ENCODE measurements around the gene ZHX3.

Gene ZHX3

DNA sequence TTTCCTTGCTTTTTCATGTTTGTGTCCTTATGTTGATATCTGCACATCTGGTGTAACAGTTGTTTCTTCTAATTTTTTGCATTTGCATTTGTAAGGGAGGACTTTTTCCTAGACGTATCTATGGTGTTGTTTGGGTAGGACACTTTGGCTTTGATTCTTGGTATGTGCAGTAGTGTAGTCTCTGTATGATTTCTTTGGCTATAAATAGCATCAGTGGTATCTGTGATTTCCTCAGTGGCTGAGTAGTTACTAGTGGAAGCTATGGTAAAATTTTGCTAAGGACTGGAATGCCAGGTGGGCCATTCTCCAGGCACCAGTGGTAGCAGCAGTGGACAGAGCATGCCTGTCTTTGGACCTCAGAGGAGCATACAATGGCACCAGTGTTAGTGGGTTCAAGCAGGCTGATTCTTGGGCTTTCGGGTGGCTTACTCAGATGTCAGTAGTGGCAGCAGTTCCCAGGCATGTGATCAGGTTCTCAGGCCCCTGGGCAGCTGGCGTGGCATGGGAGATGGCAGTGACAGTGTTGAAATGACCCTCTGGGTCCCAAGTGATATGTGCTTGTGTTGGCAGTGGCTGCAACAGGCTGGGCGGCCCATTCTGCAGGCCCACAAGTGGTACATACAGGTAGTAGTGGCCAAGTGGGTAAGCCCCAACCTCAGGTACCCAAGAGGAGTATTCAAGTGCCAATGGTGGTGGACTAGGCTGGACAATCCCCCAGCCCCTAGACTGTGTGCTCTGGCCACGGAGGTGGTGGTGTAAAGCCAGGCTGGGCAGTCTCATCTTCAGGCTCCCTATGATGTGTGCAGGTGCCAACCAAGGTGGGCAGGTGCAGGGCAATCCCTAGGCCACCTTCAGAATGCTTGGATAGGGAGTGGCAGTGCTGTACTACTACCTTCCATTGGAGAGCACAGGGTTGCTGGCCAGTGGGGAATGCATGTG is 125.7 kb downstream of the ZHX3 start:
- DNase-seq (ENCODE audit: low read depth): no peak
- H3K4me3 ChIP-seq (ENCODE audit: low read length): no peak overlapping the region
- TF ChIP-seq, protein P1, sequence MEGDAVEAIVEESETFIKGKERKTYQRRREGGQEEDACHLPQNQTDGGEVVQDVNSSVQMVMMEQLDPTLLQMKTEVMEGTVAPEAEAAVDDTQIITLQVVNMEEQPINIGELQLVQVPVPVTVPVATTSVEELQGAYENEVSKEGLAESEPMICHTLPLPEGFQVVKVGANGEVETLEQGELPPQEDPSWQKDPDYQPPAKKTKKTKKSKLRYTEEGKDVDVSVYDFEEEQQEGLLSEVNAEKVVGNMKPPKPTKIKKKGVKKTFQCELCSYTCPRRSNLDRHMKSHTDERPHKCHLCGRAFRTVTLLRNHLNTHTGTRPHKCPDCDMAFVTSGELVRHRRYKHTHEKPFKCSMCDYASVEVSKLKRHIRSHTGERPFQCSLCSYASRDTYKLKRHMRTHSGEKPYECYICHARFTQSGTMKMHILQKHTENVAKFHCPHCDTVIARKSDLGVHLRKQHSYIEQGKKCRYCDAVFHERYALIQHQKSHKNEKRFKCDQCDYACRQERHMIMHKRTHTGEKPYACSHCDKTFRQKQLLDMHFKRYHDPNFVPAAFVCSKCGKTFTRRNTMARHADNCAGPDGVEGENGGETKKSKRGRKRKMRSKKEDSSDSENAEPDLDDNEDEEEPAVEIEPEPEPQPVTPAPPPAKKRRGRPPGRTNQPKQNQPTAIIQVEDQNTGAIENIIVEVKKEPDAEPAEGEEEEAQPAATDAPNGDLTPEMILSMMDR (IDR thresholded peaks at IDR 0.05; ENCODE audit: insufficient read depth, low read depth, low read length, missing control alignments): no peak

DNA sequence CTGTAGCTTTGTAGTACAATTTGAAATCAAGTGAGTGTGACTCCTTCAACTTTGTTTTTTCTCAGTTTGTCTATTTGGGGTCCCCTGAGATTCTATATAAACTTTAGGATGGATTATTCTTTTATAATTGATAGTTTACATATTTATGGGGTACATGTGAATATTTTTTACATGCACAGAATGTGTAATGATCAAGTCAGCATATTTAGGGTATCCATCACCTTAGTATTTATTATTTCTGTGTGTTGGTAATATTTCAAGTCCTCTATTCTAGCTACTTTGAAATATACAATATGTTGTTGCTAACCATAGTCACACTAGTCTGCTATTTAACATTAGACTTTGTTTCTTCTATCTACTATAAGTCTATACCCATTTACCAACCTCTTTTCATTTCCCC is 129.9 kb downstream of the ZHX3 start:
- DNase-seq (ENCODE audit: low read depth): no peak
- TF ChIP-seq, protein P1 (IDR thresholded peaks at IDR 0.05; ENCODE audit: insufficient read depth, low read depth, low read length, missing control alignments): no peak
- no peak overlapping the region for H3K4me3 ChIP-seq (ENCODE audit: low read length)

DNA sequence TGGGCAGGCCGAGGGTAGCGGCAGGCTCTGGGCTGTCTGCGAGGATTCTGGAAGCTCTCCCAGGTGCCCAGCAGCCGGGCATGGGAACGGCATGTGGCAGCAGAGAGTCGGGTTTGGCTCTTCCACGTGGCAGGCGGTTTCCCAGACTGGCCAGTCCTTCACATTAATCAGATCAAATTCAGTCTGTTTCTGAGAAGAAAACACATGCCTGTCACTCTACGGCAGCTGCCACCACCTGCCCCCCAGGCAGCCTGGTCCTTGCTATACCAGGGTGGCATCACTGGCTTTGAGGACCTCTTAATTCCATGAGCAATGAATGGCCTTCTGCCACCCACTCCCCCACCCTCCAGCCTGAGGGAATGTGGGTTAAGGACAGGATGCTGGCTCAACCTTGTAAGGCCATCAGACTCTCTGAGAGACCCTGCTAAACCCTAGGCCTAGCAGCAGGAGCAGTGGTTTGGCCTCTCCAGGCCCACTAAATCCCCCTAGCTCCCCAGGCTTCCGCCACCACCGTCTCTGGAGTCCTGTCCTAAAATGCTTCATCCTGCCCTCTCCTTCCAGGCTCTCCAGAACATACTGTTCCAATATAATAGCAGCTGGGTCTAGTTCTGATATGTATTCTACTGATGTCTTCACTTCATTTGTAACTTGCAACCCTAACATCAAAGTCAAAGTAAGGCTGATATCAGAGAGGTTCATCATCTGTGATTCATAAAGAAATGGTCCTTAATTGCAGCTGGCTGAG is 132.3 kb downstream of the ZHX3 start:
- TF ChIP-seq, protein P1 (IDR thresholded peaks at IDR 0.05; ENCODE audit: insufficient read depth, low read depth, low read length, missing control alignments): no peak
- no peak for DNase-seq (ENCODE audit: low read depth)
- no peak overlapping the region for H3K4me3 ChIP-seq (ENCODE audit: low read length)

DNA sequence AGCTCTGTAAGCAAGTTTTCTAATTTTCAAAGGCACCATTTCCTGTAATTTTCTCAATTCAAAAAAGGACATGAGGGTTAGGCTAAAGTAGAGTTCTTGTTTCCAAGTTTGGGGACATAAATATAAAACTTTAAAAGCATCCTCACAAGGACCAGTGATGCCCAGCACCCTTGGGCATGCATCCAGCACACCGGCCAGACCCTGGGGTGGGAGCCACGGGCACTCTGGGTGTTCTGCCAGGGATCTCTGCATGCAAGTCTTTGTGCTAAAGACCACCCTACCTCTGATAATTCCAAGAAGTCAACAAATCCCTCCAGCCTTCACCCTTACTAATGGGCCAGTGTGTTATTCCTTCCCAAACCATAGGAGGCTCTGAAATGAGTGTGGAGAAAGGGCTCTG is 133.7 kb downstream of the ZHX3 start:
- H3K4me3 ChIP-seq (ENCODE audit: low read length): no peak overlapping the region
- TF ChIP-seq, protein P1 (IDR thresholded peaks at IDR 0.05; ENCODE audit: insufficient read depth, low read depth, low read length, missing control alignments): no peak
- DNase-seq (ENCODE audit: low read depth): no peak

DNA sequence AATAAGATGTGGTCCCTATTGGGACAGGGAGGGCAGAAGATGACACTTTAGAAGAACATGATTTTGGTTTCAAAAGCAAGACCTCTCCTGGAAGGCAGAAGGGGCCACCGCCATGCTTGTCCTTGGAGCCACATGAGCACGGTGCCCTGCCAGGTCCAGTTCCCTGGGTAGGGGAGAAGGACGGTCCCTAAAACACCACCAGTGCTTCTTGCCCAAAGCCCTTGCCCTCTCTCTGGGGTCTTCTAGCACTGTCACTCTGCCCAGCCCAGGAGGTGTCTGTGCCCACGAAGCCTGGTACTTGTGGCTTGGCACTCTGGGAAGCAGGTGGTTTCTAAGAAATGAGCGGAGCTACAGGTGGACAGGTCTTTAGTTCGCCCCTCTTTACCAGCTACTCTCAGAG is 134.1 kb downstream of the ZHX3 start:
- no peak for DNase-seq (ENCODE audit: low read depth)
- no peak overlapping the region for H3K4me3 ChIP-seq (ENCODE audit: low read length)
- TF ChIP-seq, protein P1 (IDR thresholded peaks at IDR 0.05; ENCODE audit: insufficient read depth, low read depth, low read length, missing control alignments): no peak

DNA sequence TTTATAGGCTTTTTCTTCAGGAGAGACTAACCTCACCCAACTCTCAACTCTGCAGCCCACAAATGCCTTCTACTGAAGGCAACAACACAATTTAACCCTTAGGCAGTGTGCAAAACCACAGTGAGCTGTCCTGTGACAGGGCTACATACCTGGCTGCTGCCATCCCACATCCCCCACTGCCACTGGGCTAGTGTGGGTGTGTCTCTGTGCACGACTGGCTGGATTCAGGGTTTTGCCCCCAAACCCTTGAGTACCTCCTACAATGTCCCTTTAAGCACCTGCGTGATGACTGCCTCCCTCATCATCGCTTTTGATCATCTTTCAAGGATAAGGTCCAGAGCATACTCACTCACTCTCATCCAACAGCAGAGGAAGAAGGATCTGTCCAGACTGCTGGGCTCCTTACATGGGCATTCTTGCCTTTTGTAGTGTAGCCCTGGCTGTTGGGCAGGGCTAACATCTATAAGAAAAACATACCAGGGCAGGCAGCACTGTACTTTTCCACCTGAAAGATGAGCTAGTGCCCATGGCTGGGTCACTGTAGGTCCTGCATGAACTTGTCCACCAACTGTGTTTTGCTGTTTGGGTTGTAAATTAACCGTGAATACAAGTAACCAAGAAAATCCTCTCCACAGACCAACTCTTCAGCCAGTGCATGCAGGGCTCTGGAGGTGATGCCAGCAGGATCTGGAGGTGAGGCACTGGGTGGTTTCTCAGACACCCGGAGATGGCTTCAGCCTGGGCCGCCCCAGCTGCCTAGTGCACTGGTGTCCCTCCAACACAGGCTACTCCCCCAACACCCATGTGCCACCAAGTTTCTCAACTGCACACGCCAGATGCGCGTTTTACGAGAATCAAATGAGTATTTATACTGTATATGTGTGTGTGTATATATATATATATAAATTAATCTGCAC is 135.0 kb downstream of the ZHX3 start:
- peak; percentile 45 for DNase-seq (ENCODE audit: low read depth)
- TF ChIP-seq, protein P1 (IDR thresholded peaks at IDR 0.05; ENCODE audit: insufficient read depth, low read depth, low read length, missing control alignments): no peak
- no peak overlapping the region for H3K4me3 ChIP-seq (ENCODE audit: low read length)

Data from epithelial cell of esophagus (primary cell).